ENCODE results near the gene RANBP9.

DNA sequence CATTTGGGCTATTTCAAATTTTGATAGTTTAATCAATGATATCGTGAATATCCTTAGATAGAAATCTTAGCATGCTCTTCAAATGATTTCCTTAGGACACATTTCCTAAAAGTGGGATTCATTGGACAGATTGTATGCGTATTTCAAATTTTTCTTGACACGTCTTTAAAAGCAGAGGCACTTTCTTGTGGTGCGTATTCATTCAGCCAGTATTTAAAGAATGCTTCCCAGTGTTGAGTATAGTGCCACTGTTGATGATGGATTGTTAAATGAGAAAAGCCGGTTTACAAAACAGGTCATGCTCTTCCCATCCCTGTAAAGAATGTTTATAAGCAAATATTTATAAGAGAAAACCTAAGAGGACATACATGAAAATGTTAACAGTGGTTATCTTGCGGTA lies 111.6 kb downstream of the RANBP9 start:
- no peak for TF ChIP-seq POLR2A (IDR thresholded peaks at IDR 0.05)
- no peak for TF ChIP-seq CTCF (IDR thresholded peaks at IDR 0.05 in 4 of 5, conservative IDR thresholded peaks at IDR 0.05 in 1 of 5)

Measured in gastrocnemius medialis (tissue), 4 donors.